ENCODE results near the gene CEP85L.

The CEP85L gene

GRCh38 chr6:118617417-118617816, 34.0 kb downstream of the CEP85L start:
- Histone ChIP-seq H3K27ac (replicated peaks) (no peak overlapping the region), H3K27me3 (ENCODE audit: insufficient read depth, poor library complexity, severe bottlenecking) (no peaks in the 10 kb centered on the region), H3K4me3 (replicated peaks; ENCODE audit: insufficient read depth, low read length) (no peak overlapping the region)
- no peak for DNase-seq (ENCODE audit: low read depth in 1 of 2, low spot score in 1 of 2)
- TF ChIP-seq CTCF (IDR thresholded peaks at IDR 0.05; ENCODE audit: insufficient read depth, low read length): no peak
- TF ChIP-seq SPI1 (IDR thresholded peaks at IDR 0.05; ENCODE audit: borderline replicate concordance, low read depth): no peak
- TF ChIP-seq GABPA (IDR thresholded peaks at IDR 0.05; ENCODE audit: low read depth): no peak
- no peak for TF ChIP-seq REST (IDR thresholded peaks at IDR 0.05; ENCODE audit: insufficient replicate concordance, low read depth)
- no peak for TF ChIP-seq POLR2AphosphoS5 (IDR thresholded peaks at IDR 0.05; ENCODE audit: low read depth)

- Histone ChIP-seq H3K4me3 (replicated peaks; ENCODE audit: insufficient read depth, low read length) (no peak overlapping the region), H3K27me3 (ENCODE audit: insufficient read depth, poor library complexity, severe bottlenecking) (no peaks in the 10 kb centered on the region), H3K27ac (replicated peaks) (no peak overlapping the region)
- TF ChIP-seq POLR2AphosphoS5 (IDR thresholded peaks at IDR 0.05; ENCODE audit: low read depth) (no peak), CTCF (IDR thresholded peaks at IDR 0.05; ENCODE audit: insufficient read depth, low read length) (no peak), SPI1 (IDR thresholded peaks at IDR 0.05; ENCODE audit: borderline replicate concordance, low read depth) (no peak), REST (IDR thresholded peaks at IDR 0.05; ENCODE audit: insufficient replicate concordance, low read depth) (no peak), GABPA (IDR thresholded peaks at IDR 0.05; ENCODE audit: low read depth) (no peak)
- no peak for DNase-seq (ENCODE audit: low read depth in 1 of 2, low spot score in 1 of 2)
These were observed 40.1 kb downstream of the CEP85L start for GRCh38 chr6:118611334-118611733.

GRCh38 chr6:118606858-118607257, 44.5 kb downstream of the CEP85L start:
- no peak overlapping the region for H3K4me3 ChIP-seq (replicated peaks; ENCODE audit: insufficient read depth, low read length)
- no peaks in the 10 kb centered on the region for H3K27me3 ChIP-seq (ENCODE audit: insufficient read depth, poor library complexity, severe bottlenecking)
- TF ChIP-seq GABPA (IDR thresholded peaks at IDR 0.05; ENCODE audit: low read depth) (no peak), REST (IDR thresholded peaks at IDR 0.05; ENCODE audit: insufficient replicate concordance, low read depth) (no peak), SPI1 (IDR thresholded peaks at IDR 0.05; ENCODE audit: borderline replicate concordance, low read depth) (no peak), POLR2AphosphoS5 (IDR thresholded peaks at IDR 0.05; ENCODE audit: low read depth) (no peak), CTCF (IDR thresholded peaks at IDR 0.05; ENCODE audit: insufficient read depth, low read length) (no peak)
- H3K27ac ChIP-seq (replicated peaks): no peak overlapping the region
- DNase-seq (ENCODE audit: low read depth in 1 of 2, low spot score in 1 of 2): no peak
